HG03439 (cell line): ENCODE results near the gene PBLD.
"Not testable (repeated sequence)": the region's sequence is repeated elsewhere in the genome, so short reads cannot be mapped to it uniquely, and the experiment has no call there.

ENCODE experiments used
- ATAC-seq: cut with Tn5 transposase; IDR thresholded peaks from one replicate; pipeline ENCODE4 v1.9.1; 2021; ENCODE audit warnings: mild to moderate bottlenecking, moderate library complexity; ENCODE audit not compliant: unreplicated experiment

The PBLD gene

GRCh38 chr10:68284062-68285001 is 48.4 kb downstream of the PBLD start:
- ATAC-seq = no peak

- ATAC-seq = no peak
These were observed 52.0 kb downstream of the PBLD start for GRCh38 chr10:68280758-68281157.

GRCh38 chr10:68278906-68279753 is 53.6 kb downstream of the PBLD start:
- not testable (repeated sequence) for ATAC-seq

- not testable (repeated sequence) for ATAC-seq
These were observed 54.9 kb downstream of the PBLD start for GRCh38 chr10:68277814-68278213.

- ATAC-seq = no peak
These were observed 56.5 kb downstream of the PBLD start for GRCh38 chr10:68276224-68276623.

- ATAC-seq = no peak
These were observed 57.1 kb downstream of the PBLD start for GRCh38 chr10:68275600-68276126.

- ATAC-seq = no peak
These were observed 59.9 kb downstream of the PBLD start for GRCh38 chr10:68272833-68273232.

- ATAC-seq = no peak
These were observed 61.4 kb downstream of the PBLD start for GRCh38 chr10:68271196-68271882.

GRCh38 chr10:68269562-68270290 is 63.0 kb downstream of the PBLD start:
- no peak for ATAC-seq

- ATAC-seq = no peak
These were observed 71.4 kb downstream of the PBLD start for GRCh38 chr10:68261132-68261856.

GRCh38 chr10:68253346-68253745 is 79.4 kb downstream of the PBLD start:
- ATAC-seq = no peak

GRCh38 chr10:68251625-68252495 is 80.9 kb downstream of the PBLD start:
- ATAC-seq = no peak

GRCh38 chr10:68251151-68251550 is 81.6 kb downstream of the PBLD start:
- no peak for ATAC-seq

- no peak for ATAC-seq
These were observed 83.4 kb downstream of the PBLD start for GRCh38 chr10:68249297-68249696.

- no peak for ATAC-seq
These were observed 84.8 kb downstream of the PBLD start for GRCh38 chr10:68247931-68248330.

GRCh38 chr10:68246397-68246796 is 86.3 kb downstream of the PBLD start:
- ATAC-seq = not testable (repeated sequence)

- no peak for ATAC-seq
These were observed 90.7 kb downstream of the PBLD start for GRCh38 chr10:68242051-68242450.

- ATAC-seq = no peak
These were observed 93.1 kb downstream of the PBLD start for GRCh38 chr10:68239596-68240150.
